Posterior vena cava (tissue), 2 donors: Measurements from ENCODE around the gene TRPM8. TPM values are rescaled to one million over a fixed set of nuclear protein-coding genes. Genes with fewer than 3 reads are reported as not detected.

Experiments used
- DNase-seq: peaks from one replicate; pipeline ENCODE4 v3.0.0-alpha.2; 2020; ENCODE audit warnings: low spot score
- intact Hi-C, 2 donors: fragments of 100-400 bp; cut with DNase I; formaldehyde crosslinking; loops; one replicate each; pipeline versions ENCODE4 v1.14.1 to v1.14.2; 2022 to 2023
- total RNA-seq, 2 donors: library from RNA; stranded (reverse); fragmentation: NEBNext Ultra II Directional; extraction: Animal tissue kit (Norgen Biotek cat#: 25700); gene quantifications; one replicate each; pipeline ENCODE4 v1.2.1, GENCODE V29; 2021
- donor health status: DM: yes; HTN: yes; CAD: no.
- donor health status: DM: yes; HTN: yes; CAD: no.

The TRPM8 gene
- total RNA-seq, 2 donors from 2014 or later: not detected

DNA sequence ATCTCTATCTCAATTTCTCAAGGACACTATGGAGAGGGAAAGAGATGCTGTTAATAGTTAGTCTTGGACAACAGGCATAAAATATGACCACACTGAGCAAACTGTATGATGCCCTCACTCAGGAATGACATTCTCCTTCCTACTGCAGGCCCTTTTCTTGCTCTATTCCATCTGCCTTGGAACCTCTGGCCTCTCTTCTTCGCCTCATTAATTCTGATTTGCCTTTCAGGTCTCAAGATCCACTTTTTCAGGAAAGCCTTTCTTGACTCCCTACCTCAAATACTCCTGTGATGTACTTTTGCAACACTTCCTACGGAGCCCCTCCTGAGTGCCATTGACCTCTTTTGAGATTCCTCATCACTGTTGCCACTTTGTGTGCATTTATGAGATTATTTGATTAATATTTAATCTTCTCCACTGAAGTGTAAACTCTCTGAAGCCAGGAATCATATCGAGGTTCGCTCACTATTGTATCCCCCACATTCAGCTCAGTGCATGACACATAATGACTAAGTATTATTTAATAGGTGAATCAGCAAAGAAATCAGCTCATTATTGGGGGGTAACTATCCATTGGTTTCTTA is 112.1 kb downstream of the TRPM8 start:
- no peak for DNase-seq
- intact Hi-C loops: no loop called here

DNA sequence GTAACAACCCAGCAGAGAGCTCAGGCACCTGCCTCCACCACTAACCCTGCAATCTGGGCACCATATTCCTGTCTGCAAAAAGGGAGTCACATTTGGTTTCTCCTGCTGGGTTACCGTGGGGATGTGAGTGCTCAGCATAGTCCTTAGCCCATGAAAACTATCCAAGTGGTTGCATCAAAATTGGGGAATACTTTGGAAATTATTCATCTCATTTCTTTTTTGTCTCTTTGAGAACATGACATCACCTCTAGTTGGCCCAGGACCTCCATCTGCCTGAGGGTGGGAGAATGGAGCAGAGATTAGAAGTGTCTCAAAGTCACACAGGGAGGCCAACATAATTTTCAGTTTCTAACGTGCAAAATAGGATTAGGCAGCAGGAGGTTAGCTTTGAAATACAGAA is 114.0 kb downstream of the TRPM8 start:
- intact Hi-C loops: no loop called here
- DNase-seq: no peak

DNA sequence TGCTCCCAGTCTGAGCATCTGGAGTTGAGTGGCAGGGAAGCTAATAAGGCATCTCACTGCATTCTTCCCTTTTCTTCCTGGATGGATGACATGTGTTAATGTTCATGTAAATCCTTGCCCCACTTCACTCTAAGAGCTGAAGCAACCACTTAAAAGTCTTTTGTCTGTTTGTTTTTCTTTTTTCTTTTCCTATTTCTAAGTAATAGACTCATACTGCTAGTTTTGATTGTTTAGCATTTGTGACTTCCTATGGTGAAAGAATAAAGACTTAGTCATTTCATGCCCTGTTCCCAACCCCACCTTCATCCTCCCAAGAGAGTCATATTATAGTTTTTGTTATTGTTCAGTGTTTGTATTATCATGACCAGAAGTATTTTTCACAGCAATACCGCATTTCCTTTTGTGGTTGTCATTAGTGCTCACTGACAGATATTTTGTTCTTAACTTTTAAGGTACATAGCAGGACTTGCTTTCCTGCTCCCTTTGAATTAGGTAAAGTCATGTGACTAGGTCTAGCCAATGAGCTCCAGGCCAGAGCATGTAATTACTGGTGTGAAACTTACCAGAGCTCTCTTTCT is 115.2 kb downstream of the TRPM8 start:
- intact Hi-C loops: no loop called here
- DNase-seq: no peak

DNA sequence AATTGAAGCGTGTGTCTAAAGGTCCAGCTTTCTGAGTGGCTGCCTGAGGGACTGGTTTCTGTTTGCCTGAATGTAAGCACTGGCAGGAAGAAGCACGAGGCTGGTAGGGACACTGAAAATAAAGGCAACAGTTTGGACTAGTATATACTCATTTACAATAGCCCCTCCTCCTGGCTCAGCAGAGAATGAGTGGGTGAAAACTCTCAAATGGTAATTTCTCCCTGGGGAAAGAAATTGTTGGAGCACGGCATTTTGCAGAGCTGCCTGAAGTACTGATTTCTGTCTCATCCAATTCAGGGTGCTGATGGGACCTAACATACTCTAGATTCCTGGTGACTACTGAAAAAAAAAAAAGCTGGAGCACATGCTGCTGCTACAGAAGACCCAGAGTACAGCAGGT is 116.0 kb downstream of the TRPM8 start:
- DNase-seq: no peak
- intact Hi-C loops: no loop called here

DNA sequence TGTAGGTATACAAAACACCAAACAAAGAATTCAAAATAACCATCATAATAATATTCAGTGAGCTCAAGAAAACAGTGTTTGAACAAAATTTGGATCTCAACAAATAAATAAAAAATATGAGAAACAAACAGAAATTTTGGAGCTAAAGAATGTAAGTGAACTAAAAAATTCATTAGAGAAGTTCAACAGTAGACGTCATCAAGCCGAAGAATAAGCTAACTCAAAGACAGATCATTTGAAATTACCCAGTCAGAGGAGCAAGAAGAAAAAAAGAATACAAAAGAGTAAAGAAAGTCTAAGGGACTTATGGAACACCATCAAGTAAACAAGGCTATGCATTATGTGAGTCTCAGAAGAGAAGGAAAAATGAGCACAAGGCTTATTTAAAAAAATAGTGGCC is 116.7 kb downstream of the TRPM8 start:
- no peak for DNase-seq
- intact Hi-C loops: no loop called here

DNA sequence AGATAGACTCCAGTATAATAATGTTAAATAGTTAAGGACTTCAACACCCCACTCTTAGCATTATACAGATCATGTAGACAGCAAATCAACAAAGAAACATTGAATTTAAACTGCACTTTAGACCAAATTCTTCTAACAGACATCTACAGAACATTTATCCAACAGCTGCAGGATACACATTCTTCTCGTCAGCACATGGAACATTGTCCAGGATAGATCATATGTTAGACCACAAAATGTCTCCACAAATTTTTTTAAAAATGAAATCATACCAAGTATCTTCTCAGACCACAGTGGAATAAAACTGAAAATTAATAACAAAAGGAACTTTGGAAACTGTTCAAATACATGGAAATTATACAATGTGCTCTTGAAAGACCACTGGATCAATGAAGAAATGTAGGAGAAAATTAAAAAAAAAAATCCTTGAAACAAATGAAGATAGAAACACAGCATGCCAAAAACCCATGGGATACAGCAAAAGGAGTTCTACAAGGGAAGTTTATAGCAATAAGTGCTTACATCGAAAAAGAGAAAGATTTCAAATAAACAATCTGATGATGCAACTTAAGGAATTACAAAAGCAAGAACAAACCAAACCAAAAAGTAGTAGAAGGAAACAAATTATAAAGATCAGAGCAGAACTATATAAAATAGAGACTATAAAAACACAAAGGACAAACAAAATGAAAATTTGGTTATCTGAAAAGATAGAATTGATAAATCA is 121.1 kb downstream of the TRPM8 start:
- intact Hi-C loops: no loop called here
- DNase-seq: no peak

DNA sequence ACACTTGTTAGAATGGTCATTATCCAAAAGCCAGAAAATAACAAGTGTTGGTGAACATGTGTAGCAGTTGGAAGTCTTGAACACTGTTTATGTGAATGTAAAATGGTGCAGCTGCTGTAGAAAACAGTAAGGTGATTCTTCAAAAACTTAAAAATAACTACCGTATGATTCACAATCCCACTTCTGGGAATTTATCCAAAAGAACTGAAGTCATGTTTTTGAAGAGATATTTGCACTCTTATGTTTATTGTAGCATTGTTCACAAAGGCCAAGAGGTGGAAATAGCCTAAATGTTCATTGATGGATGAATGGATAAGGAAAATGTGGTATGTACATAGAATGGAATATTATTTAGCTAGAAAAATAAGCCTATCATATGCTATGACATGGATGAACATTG is 127.0 kb downstream of the TRPM8 start:
- no peak for DNase-seq
- intact Hi-C loops: no loop called here

DNA sequence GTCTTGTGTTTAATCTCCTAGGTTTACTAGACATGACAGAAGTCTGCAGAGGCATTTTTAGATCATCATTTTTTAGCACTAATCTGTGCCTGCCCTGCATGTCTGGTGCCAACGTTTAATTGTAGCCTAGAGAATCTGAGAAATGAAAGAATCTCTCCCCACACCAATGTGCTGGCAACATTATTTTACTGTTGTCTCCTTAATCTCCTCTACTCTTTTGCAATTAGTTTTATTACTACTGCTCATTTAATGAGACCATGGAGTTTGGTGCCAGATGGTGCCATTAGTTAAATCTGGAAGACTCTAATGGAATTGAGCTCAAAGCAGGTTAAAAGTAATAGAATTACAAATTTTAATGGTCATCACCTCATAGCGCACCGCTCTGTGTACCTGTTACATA is 129.3 kb downstream of the TRPM8 start:
- intact Hi-C loops: no loop called here
- no peak for DNase-seq

DNA sequence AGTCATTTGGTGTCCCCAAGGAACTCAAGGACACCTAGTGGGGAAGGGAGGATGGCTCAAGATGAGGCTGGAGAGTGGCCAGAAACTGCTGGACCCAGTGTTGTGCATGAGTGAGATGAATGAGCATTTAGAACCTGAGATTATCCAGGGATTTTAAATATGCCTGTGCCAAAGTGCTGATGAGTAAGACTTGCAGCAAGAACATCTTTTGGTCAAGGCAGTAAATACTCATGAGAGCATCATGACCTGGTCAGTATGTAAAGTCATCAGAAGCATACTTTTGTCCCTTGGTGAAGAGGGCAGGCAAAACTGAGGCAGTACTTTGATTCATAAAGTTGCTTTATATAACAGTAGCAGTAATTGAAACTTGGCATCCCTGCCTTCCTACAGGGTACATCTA is 130.2 kb downstream of the TRPM8 start:
- DNase-seq: no peak
- intact Hi-C loops: no loop called here

DNA sequence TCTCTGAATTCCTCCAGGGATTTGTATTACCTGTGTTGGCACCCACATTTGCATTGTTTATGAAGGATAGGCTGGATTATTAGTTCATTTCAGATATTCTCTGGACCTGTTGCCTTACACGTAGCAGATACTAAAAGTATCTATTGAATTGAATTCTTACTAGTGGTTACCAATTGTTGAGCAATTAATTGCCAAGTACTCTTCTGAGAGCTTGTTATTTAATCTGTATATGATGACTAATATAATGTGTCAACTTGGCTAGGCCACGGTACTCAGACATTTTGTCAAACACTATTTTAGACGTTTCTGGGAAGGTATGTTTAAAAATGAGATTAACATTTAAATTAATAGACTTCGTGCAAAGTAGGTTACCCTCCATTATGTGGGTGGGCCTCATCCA is 130.9 kb downstream of the TRPM8 start:
- no peak for DNase-seq
- intact Hi-C loops: no loop called here

DNA sequence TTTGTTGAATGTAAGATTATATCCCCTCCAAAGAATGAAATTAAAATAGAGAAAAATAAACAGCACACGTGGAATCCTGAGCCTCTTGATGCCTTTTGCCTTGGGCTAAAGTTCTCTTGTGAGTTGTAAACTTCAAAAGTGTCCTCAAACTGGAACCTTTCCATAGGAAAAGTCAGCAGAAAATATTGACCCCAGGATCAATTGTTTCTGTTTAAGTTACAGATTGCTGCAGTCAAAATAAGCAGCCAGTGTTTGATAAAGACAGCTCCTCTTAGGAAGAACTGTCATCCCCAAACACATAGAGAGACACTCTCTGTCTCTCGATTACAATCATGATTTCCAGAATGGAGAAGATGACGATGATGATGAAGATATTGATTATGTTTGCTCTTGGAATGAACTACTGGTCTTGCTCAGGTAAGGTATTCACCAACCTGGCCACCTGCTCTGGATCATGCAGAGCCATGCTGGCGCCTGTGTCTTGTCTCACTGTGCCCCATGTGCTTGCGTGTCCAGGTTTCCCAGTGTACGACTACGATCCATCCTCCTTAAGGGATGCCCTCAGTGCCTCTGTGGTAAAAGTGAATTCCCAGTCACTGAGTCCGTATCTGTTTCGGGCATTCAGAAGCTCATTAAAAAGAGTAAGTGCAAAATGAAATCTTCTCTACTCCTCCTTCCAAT is 133.4 kb downstream of the TRPM8 start, which contains the start of gene SPP2:
TSS of gene SPP2 (plus strand) at position 248 of the 681 bp plus-strand sequence. CDS start at position 333, 85 bp downstream.
- intact Hi-C loops: no loop called here
- no peak for DNase-seq

DNA sequence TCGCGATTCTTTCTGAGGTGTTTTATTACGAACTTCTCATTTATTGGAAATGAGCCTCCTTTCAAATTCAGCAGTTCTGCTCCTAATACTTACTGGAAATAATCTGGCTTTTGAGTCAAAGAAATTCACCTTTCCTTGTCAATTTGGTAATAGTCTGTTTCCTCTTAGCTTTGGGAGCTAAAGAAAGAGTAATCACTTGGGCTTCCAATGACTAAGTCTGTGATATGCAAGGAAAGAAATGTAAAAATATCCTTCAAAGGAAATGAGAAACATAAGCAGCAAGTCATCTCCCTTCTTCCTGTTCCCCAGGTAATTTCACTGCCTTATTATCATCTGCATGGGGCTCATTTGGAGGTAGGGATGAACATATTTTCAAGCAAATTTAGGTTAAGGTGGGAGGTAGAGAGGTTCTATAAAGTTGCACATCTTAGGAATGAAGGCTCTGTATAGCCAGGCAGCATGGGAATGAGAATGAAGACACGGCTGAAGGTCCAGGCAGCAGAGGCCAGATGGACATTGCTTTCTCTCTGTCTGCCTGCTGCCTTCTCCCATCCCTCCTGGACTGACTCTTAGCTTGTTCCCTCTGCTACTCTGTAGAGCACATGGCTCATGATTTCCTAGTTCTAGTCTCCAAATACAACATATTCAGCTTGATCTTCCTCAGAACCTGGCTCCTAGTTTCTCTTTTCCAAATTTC is 134.3 kb downstream of the TRPM8 start:
- intact Hi-C loops: no loop called here
- no peak for DNase-seq

DNA sequence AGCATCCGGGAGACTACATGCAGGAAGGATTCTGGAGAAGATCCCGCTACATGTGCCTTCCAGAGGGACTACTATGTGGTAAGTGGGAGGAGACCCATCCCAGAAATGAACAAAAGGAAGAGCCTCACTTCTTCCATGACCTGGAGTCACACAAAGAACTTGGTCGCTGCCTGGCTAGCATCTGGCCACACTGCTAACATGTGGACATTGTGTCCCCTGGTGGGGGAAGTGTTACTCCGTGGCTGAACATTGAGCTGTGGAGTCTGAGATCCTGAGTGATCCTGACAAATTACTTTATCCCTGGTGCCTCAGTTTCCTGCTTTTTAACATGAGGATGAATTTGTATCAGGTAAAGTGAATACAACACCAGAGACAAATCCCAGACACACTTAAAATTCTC is 141.7 kb downstream of the TRPM8 start:
- intact Hi-C loops: no loop called here
- DNase-seq: no peak

DNA sequence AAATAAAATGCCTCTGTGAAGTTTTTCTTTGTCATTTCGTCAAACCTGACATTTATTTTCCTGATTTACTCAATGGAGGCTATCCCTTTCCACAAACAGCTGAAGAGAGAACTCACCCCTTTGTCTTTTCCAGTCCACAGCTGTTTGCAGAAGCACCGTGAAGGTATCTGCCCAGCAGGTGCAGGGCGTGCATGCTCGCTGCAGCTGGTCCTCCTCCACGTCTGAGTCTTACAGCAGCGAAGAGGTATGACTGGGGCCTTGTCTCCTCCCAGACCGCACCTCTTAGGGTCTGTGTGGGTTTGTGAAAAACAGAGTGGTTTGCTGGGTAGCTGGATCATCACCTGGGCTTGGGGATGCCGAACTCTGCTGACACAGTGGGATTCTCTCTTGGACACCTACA is 143.1 kb downstream of the TRPM8 start:
- DNase-seq: no peak
- intact Hi-C loops: no loop called here

DNA sequence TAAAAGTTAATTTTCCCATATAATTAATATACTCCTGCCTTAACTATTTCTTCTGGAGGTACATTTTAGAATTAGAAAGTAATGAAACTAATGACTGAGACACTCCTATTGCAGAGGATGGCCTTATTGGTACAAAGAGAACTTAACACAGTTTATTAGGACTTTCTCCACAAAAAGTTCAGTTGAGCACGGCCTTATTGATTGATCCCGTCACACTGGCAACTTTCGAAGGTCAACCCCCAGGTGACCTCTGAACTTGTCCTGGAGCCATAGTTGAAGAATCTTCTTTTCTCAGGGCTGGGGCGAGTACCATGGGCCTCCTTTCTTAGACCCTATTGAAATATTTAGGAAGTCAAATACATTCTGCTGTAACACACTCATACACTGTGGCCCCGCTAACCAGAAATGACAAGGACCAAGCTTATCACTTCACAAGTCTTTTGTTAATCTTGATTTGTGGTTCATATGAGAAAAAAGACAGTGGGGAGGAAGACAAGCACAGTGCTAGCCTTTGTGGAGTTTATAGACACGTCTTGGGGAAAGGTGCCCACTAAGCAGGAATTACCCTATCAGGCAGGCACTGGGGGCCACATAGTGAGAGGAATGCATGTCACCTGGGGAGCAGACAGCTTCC is 144.6 kb downstream of the TRPM8 start:
- intact Hi-C loops: no loop called here
- no peak for DNase-seq

DNA sequence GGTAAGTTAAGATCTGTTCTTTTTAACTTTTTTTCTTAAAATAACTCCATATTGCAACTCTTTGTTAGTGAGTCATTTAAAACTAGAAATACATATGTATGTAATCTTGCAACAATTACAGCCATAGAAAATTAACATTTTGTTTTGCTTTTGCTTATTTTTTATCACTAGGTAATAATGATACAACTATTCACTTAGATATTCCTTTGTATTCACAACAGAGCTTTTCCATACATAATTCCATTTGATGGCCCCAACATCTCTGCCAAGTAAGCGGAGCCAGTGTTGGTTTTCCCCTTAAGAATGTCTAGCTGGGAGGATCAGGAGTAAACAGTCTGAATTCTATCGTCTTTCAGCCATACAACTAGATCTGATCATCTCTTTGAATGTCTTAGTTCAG is 149.4 kb downstream of the TRPM8 start:
- no peak for DNase-seq
- intact Hi-C loops: no loop called here
